ENCODE results near the gene FAM151A. TPM values are rescaled to one million over a fixed set of nuclear protein-coding genes. Genes with fewer than 3 reads are reported as not detected.

The FAM151A gene
- not detected in 2 replicates for total RNA-seq

DNA sequence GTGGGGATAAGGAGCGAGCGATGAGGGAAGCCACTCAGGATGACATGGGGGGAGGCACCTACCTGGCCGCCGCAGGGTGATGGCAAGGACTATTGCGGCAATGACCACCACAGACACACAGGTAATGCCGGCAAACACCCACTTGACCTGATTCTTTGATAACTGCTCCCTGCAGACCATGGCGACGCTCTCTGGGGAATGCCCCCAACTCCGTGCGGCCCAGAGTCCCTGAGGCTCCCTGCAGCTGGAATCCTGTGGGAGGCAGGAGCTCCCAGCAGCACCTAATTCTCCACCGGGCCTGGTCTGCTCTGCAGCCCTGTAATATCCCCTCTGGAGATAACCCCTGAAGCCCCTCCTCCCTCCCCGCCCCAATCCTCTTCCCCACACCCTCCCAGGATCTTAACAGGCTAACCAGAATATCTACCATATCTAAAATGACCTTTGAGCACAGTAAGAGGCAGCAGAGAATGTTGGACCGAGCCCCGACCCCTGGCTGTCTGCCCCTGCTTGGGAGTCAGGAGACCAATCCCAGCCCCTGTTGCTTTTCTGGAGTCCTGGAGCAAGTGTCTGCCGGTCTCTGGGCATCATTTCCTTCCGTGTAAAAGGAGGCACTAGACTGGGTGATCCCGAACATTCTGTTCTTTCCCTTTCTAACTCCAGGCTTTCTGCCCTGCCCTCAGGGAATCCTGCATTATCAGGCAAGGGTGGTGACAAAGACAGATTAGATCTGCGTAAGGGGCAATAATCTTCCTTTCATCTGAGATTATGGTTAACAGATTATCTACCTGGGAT lies at the start of gene FAM151A:
FAM151A (minus strand) TSS at position 310 of the 792 bp plus-strand sequence; CDS start at position 180, 130 bp downstream.
- intact Hi-C loops (cut with micrococcal nuclease): no loop called here

GRCh38 chr1:54671985-54672608 lies 48.8 kb upstream of the FAM151A start:
- intact Hi-C loops (cut with micrococcal nuclease): loop anchor here (1.0 to 2.0 kb wide), 7 partner anchors 44 to 602 kb away; partner anchors contain the start of genes PARS2 and TTC22

DNA sequence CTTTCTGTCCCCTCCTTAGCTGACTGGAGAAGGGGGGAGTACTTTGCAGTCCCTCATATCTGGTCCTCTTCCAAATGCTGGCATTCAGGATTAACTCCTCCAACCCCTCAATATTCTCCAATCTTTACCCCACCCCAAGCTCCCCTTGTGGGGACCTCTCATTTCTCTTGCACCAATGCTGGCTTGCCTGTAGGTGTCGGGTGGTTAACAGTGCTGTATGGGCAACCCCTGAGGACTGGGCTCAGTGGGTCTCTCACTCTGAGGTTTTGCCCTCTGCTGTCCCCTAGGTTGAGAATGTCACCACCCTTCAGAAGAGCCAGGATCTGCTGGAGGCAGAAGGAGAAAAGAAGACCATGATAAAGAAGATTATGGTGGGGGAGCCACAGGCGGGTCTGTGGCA lies 45.2 kb upstream of the FAM151A start:
- intact Hi-C loops (cut with micrococcal nuclease): no loop called here

- intact Hi-C loops (cut with micrococcal nuclease): no loop called here
Observed at GRCh38 chr1:54667797-54668196, 44.5 kb upstream of the FAM151A start.

GRCh38 chr1:54666333-54666732 lies 43.0 kb upstream of the FAM151A start:
- intact Hi-C loops (cut with micrococcal nuclease): no loop called here

DNA sequence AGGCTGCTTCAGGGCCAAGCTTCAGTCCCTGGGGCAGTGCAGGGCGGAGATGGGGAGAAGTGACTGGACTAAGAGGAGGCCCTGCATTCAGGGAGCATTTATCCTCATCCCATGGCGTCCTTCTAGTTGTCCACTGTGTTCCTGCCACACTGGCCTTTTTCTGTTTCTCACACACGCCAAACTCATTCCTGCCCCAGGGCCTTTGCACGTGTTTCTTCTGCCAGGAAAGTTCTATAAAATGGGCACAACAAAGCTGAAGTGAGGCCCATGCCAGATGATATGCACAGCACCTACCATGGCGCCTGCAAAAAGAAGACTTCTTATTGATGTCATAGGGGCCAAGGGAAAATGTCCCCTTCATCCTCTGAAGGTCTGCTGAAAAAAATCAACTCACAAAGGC lies 42.5 kb upstream of the FAM151A start:
- intact Hi-C loops (cut with micrococcal nuclease): no loop called here

GRCh38 chr1:54664364-54664763 lies 41.0 kb upstream of the FAM151A start:
- intact Hi-C loops (cut with micrococcal nuclease): no loop called here

GRCh38 chr1:54663725-54664124 lies 40.4 kb upstream of the FAM151A start:
- intact Hi-C loops (cut with micrococcal nuclease): no loop called here

DNA sequence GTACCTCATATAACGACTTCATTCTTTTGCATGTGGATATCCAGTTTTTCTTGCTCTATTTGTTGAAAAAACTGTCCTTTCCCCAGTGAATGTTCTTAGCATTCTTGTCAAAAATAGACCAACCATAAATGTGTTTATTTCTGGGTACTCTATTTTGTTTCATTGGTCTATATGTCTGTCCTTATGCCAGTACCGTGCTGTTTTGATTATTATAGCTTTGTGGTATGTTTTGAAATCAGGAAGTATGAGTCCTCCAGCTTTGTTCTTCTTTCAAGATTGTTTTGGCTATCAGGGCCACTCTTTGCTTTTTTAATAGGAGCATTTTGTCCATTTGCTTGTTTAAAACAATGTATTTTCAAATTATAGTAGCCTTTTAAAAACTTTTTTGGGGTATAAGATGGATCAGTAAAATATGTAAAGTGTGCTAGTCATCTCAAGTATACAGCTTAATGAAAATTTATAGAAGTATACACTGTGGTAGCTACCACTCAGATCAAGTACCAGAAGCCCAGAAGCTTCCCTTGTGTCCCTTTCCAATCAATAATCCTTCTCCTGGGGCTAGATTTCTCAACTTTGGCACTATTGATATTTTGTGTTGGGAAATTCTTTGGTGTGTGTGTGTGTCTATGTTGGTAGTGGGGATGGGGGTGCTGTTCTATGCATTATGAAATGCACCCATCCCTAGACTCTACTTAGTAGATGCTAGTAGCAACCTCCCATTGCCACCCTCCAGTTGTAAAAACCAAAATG lies 35.0 kb upstream of the FAM151A start:
- intact Hi-C loops (cut with micrococcal nuclease): no loop called here

DNA sequence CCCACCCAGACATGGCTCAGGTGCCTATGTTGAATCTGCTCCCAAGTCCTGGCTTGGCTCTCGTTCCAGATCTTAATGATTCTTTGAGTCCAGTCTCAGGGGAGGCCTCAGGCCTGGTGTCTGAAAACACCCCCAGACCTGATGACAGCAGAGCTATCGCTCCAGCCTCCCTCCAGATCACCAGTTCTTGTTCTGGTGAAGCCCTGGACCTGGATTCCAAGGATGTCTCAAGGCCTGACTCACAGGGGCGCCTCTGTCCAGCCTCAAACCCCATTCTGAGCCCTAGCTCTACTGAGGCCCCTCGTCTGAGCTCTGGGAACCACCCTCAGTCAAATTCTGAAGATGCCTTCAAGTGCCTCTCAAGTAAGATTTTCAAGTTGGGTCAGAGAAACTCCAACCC lies 29.7 kb upstream of the FAM151A start:
- intact Hi-C loops (cut with micrococcal nuclease): loop anchor here (5.0 kb wide), 1 partner anchor 156 kb away; no protein-coding TSS in a partner anchor

DNA sequence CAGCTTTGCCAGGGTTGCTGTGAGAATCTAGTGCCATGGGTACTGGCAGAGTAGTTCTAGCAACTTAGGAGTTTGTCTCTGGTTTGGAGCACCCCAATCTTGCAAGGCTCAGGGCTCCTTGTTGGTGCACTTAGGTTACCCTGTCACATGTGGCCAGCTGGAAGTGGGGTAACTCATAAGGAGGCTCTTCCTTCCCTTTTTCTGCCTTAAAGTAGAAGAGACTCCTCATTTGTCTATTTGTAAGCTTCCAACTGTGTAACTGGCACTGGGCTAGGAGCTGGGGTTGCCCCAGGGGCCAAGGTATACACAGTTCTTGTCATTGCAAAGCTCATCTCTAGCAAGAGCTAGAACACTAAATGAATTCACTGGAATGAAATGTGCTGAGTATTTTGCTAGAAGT lies 28.8 kb upstream of the FAM151A start:
- intact Hi-C loops (cut with micrococcal nuclease): loop anchor here (5.0 kb wide), 1 partner anchor 155 kb away; no protein-coding TSS in a partner anchor

GRCh38 chr1:54651608-54652007 lies 28.3 kb upstream of the FAM151A start:
- intact Hi-C loops (cut with micrococcal nuclease): loop anchor here (5.0 kb wide), 1 partner anchor 154 kb away; no protein-coding TSS in a partner anchor

DNA sequence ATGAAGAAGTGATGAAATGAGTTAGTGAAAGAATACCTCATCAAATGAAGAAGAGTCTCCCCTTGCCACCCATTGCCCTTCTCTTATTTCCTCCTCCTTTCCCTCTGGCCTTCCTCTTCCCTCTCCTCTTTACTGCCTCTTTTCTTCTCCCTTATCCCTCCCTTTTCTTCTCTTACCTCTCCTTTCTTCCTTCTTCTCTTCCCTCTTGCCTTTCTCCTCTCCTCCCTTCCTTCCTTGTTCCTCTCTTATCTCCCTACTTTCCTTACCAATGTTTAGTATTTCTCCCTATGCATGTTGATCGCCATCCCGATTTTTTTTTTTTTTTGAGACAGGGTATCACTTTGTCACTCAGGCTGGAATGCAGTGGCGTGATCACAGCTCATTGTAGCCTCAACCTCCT lies 27.1 kb upstream of the FAM151A start:
- intact Hi-C loops (cut with micrococcal nuclease): loop anchor here (5.0 kb wide), 1 partner anchor 153 kb away; no protein-coding TSS in a partner anchor

GRCh38 chr1:54649921-54650320 lies 26.6 kb upstream of the FAM151A start:
- intact Hi-C loops (cut with micrococcal nuclease): loop anchor here (5.0 kb wide), 1 partner anchor 153 kb away; no protein-coding TSS in a partner anchor

DNA sequence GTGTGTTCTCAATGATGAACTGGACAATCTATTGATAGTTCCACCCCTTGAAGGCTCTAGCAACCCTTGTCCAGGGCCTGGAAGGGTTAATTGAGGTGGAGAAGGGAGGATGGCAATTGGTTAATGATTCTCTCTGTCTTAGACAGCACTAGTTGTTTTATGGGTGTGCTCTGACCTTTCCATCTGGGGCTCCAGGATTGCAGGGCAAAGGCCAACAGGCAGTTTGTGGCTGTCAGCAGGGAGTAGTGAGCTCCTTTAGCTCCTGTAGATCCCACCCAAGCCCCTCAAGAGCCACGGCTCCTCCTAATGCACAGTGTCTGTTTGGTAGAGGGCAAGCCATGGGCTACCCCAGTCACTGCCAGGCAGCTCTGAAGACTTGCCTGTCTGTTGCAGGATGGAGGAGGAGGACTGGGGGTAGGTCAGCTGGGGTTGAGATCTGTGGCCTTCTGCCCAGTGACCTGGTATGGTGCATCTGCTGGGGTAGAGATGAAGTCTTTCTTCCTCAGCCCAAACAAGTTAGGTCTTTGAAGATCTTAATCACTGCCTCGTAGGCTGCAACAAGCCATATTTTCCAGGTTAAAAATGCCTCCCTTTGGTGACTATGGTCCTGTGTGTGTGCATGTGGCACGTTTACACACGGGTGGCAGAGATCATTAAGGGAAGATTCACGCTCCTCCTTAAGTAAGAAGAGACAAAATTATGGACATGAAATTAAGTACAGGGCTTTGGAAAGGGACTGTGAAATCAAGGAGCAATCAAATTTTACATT lies 26.0 kb upstream of the FAM151A start:
- intact Hi-C loops (cut with micrococcal nuclease): no loop called here

GRCh38 chr1:54645806-54646676 lies 22.7 kb upstream of the FAM151A start:
- intact Hi-C loops (cut with micrococcal nuclease): no loop called here

DNA sequence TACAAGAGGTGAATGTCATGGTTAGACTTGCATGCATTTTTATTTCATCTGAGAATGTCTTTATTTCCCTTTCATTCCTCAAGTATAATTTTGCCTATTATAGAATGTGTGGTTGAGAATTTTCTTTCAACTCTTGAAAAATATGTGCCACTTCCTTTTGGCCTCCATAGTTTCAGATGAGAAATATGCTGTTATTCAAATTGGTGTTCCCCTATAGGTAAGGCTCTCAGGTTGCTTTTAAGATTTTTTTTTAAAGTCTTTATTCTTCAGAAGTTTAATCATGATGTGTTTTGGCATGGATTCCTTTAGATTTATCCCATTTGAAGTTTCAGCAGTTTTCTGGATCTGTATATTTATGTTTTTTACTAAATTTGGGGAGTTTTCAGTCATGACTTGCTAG lies 20.4 kb upstream of the FAM151A start:
- intact Hi-C loops (cut with micrococcal nuclease): no loop called here

GRCh38 chr1:54640863-54641836 lies 17.8 kb upstream of the FAM151A start, which contains the start of gene MROH7:
TSS of gene MROH7 (plus strand) at chr1:54641786. CDS start at chr1:54652927, 11,141 bp downstream.
- intact Hi-C loops (cut with micrococcal nuclease): no loop called here

- intact Hi-C loops (cut with micrococcal nuclease): no loop called here
Observed at GRCh38 chr1:54640361-54640760, 17.0 kb upstream of the FAM151A start.
